Right ventricle myocardium inferior (tissue), 1 donor: ENCODE data around the gene VAV3. TPM values are rescaled to one million over a fixed set of nuclear protein-coding genes. Genes with fewer than 3 reads are reported as not detected.
"Not testable (repeated sequence)": the region's sequence is repeated elsewhere in the genome, so short reads cannot be mapped to it uniquely, and the experiment has no call there.

ENCODE experiments used
- ATAC-seq: fragments of 200-7000 bp; cut with Tn5 transposase; one replicate; pipeline ENCODE4 v1.9.1; 2020; ENCODE audit warnings: mild to moderate bottlenecking, moderate library complexity
- DNase-seq: peaks from one replicate; pipeline ENCODE4 v3.0.0; 2021; ENCODE audit errors: missing footprints
- intact Hi-C: fragments of 100-400 bp; cut with DNase I; formaldehyde crosslinking; loops from one replicate; pipeline ENCODE4 v1.11.0; 2022
- total RNA-seq: library from RNA; stranded (reverse); fragmentation: NEBNext Ultra II Directional; extraction: Animal tissue kit (Norgen Biotek cat#: 25700); gene quantifications from one replicate; pipeline ENCODE4 v1.2.1, GENCODE V29; 2021
- donor health status: DM: no; HTN: yes; CAD: no; lungs with severe emphysema.

VAV3 gene
- total RNA-seq, 1 donor from 2014 or later = 1.7 TPM

- intact Hi-C loops = no loop called here
- DNase-seq = no peak
- ATAC-seq = peak; percentile 31
Measured at GRCh38 chr1:107870696-107871095, 94.3 kb downstream of the VAV3 start.

- intact Hi-C loops = no loop called here
- no peak for DNase-seq
- ATAC-seq = no peak
Measured at GRCh38 chr1:107867897-107868296, 97.1 kb downstream of the VAV3 start.

DNA sequence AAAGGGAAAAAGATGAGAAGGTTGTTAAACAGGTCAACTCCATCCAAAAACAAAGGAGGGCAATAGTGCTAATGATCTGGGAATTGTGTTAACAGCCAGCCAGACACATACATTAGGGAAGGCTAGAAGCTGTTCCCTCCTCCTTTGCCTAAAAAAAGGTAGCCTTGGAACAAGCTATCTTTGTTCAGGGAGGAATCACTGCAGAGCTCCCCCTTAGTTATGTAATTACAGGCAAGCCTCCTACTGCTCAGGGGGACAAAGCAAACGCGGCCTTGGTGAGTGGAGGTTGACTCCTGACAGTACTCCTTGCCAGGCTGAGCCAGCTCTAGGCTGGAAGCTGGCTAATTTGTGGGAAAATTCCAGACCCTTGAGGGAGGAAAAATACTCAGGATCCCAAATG is 97.6 kb downstream of the VAV3 start:
- intact Hi-C loops = no loop called here
- no peak for ATAC-seq
- DNase-seq = no peak

GRCh38 chr1:107866870-107867269 is 98.1 kb downstream of the VAV3 start:
- intact Hi-C loops = no loop called here
- no peak for DNase-seq
- ATAC-seq = no peak

DNA sequence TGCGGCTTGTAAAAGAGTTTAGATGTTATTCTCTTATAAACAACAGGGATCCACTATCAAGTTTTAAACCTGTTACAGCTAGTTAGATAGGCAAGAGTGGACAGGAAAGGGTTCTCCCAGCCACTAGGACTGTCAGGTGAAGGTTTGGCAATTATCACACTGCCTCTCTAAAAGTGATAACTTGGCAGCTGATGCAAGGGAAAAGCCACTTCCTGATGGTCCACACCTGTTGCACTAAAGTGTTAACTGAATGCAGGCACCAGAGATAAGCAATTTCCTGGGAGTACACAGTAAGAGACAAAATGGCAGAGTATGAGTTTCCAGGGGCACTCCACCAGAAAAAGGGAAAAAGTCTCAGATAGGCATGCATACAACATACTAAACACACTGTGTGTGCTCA is 99.4 kb downstream of the VAV3 start:
- no peak for DNase-seq
- ATAC-seq = no peak
- intact Hi-C loops = no loop called here

DNA sequence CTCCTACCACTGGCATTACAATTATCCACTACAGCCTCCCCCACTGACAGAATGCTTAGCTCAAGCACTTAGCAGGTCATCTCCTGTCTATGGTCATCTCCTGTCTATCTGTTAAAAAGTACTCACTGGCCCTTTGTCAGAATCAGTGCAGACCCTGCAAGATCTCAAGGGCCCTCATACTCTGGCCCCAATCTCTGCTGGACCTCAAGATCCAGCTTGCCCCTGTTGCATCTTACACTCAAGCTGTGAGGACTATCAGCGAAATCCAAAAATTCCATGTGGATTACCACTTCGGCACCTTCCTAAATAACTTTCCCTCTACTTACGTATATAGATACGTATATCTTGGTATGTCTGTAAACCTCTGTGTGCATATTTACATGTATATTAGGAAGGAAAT is 101.6 kb downstream of the VAV3 start:
- intact Hi-C loops = no loop called here
- ATAC-seq (no peak), DNase-seq (no peak)

DNA sequence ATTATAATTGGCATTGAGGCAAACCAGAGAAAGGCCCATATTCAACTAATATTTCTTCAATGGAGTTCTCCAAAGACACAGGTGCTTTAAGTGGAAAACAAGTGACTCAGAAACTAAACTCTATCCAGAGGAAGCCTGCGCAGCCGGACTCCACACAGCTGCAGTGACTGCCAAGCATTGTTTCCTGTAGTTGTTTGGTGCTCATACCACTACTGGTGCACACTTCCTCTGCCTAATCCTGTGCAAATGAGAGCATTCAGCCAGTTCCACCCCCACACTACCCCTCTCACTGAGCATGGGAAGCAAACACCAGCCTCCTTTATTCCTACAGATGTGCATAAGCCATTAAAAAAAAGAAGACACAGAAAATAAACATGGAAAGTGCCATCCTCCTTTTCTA is 102.9 kb downstream of the VAV3 start:
- intact Hi-C loops = no loop called here
- no peak for DNase-seq
- no peak for ATAC-seq

GRCh38 chr1:107858323-107858722 is 106.7 kb downstream of the VAV3 start:
- intact Hi-C loops = loop anchor here (10.0 kb wide), 1 partner anchor 106 kb away; the partner anchor contains the start of gene VAV3
- ATAC-seq (no peak), DNase-seq (no peak)

DNA sequence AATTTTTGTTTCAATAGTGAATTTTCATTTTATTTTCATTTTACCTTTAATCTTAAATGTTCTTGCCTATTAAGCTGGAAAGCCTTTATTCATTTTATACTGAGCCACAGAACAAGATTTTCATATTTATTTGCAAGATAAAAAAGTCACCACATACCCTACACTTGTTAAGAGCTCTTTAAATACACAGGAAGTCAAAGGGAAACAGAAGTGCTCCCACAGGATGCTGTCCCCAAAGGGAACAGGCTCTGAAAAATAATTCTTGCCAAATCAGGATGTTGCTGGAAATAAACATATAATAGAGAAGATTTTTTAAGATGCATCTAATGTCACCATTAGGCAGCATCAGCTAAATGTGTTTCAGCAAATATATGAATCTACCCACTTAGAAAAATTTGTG is 113.6 kb downstream of the VAV3 start:
- no peak for ATAC-seq
- intact Hi-C loops = loop anchor here (10.0 kb wide), 1 partner anchor 113 kb away; the partner anchor contains the start of gene VAV3

GRCh38 chr1:107844541-107845194 is 120.3 kb downstream of the VAV3 start:
- ATAC-seq, intact Hi-C loops, DNase-seq: not testable (repeated sequence)

More for the DNA sequence above, 113.6 kb downstream of the VAV3 start:
- DNase-seq = no peak

DNA sequence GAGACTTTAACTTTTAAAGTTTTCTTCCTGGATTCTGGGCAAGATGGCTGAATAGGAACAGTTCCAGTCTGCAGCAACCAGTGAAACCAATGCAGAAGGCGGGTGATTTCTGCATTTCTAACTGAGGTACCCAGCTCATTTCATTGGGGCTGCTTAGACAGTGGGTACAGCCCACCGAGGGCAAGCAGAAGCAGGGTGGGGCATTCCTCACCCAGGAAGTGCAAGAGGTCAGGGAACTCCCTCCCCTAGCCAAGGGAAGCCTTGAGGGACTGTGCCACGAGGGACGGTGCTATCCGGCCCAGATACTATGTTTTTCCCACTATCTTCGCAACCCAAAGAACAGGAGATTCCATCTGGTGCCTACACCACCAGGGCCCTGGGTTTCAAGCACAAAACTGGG is 121.0 kb downstream of the VAV3 start:
- DNase-seq (no peak), ATAC-seq (no peak)
- intact Hi-C loops = no loop called here

DNA sequence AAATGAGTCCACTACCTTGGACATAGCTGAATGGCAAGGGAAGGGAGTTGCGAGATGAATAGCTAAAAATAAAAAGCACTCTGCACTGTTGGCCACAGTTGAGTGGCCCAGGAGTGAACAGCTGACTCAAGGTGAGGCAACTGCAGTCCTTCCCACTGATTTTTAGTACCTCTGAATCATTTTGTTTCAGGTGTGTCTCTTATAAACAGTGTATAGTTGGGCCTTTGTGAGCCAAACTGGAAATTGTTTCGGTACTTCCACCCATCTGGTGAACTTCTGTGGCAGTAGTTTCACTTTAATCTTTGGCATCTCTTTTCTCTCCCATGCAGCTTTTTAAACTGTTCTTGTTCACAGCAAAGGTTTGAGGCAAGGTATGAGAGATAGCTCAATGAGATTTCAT is 122.7 kb downstream of the VAV3 start:
- intact Hi-C loops = no loop called here
- DNase-seq = no peak
- ATAC-seq = no peak

GRCh38 chr1:107840725-107841124 is 124.3 kb downstream of the VAV3 start:
- intact Hi-C loops = no loop called here
- peak; percentile 39 for ATAC-seq
- DNase-seq = no peak

GRCh38 chr1:107838056-107838455 is 126.9 kb downstream of the VAV3 start:
- ATAC-seq (no peak), DNase-seq (no peak)
- intact Hi-C loops = no loop called here

DNA sequence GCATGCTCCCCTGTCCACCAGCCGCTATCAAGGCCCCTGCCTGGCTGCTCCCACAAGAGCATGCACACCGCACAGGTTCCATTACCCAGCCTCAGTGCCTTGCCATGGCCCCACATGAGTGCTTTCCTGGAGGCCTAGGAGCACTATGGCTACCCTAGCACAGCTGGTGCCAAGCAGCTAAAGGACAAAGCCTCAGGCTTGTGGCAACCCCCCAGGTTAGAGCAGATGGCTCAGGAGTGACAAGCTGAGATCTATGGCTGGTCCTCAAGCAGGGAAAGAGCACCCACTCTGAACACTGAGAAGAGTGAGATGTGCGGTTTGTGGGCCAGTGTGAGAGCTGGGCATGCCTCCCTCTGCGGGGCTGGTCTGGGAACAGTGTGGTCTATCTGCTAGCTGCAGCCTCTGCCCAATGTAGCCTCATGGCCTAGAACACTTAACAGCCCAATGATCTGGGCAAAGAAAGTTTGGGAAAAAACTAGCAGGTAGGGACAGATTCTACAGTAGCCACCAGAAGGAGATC is 129.8 kb downstream of the VAV3 start:
- intact Hi-C loops = no loop called here

DNA sequence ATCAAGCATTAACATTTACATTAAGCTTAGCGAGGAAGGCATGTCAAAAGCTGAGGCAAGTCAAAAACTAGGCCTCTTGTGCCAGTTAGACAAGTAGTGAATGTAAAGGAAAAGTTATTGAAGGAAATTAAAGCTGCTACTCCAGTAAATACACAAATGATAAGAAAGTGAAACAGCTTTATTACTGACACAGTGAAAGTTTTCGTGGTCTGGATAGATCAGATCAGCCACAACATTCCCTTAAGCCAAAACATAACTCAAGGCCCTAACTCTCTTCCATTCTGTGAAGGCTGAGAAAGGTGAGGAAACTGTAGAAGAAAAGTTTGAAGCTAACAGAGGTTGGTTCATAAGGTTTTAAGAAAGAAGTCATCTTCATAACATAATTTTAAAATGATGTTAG is 131.9 kb downstream of the VAV3 start:
- no peak for DNase-seq
- intact Hi-C loops = no loop called here
- ATAC-seq = no peak

More for the DNA sequence above, 129.8 kb downstream of the VAV3 start:
- ATAC-seq (no peak), DNase-seq (no peak)

DNA sequence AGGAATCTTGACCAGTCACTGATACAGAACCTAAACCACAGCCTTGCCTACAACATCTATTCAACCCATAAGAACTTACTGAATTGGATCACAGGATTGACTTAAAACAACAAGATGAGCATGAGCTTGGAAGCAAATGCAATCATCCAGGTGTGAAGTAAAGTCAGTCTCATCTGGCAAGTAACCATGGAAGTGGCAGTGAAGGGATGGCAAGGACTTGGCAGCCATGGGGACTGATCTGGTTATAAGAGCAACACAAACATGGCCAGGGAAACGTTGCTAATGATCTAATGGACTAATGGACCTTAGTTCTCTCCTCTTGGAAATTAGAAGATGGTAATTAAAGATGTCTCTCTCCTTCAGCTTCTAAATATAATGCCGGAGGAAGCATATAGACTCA is 133.1 kb downstream of the VAV3 start:
- DNase-seq (no peak), ATAC-seq (no peak)
- intact Hi-C loops = no loop called here

DNA sequence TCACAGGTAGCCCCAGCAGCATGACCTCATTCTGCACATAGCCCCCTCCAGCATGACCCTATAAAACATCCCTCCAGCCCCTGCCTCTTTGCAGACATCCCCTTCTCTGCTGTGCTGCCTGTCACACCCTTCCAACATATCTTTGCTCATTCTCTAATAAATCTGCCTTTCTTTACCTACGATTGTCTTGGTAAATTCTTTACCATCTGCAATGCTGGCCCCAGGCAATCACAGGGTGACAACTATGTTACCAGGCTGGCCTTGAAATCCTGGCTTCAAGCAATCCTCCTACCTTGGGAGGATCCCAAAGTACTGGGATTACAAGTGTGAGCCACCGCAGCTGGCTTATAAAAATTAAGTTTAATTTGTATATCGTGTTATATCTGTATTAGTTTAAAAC is 134.5 kb downstream of the VAV3 start:
- ATAC-seq = no peak
- DNase-seq = no peak
- intact Hi-C loops = no loop called here

- ATAC-seq (no peak), DNase-seq (no peak)
- intact Hi-C loops = no loop called here
Measured at GRCh38 chr1:107830075-107830474, 134.9 kb downstream of the VAV3 start.

DNA sequence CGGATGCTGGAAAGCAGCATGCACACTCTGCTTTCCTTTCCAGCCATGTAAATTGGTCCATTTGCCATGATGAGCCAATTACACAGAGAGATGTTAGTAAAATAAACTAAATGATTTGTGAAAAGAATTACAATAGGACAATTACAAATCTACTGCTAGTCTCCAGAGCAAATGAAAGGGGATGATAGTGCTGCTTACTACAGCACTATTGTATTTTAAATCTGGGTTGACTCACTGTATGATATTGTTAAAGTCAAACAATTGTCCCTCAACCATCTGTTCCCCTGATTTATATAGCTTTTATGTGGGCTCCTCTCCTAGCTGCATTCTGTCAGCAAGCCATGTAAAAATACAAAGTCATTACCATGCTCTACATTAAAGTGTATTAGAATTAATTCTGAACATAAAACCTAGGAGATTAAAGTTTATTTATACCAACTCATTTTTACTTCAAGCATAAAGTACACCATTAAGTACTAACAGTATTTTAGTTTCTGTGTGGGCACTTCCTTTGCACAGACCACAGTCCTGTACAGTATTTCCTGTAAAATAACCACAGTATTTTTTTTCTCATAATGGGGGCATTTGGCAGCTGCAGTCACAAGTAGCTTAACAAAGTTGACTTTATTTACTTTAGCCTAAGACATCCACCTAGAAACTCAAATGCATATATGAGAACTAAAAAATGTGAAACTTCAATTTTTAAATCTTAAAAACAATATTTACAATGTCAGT is 135.8 kb downstream of the VAV3 start:
- no peak for ATAC-seq
- no peak for DNase-seq
- intact Hi-C loops = no loop called here
